Karpas-422 (cell line): ENCODE measurements around the gene P2RY12. TPM values are rescaled to one million over a fixed set of nuclear protein-coding genes. Genes with fewer than 3 reads are reported as not detected.

Experiments used
- DNase-seq: peaks from one replicate; pipeline ENCODE4 v3.0.0-alpha.2; 2015
- H2AFZ ChIP-seq: fragments of 200-600 bp; sonication (generic); 2 replicates; pipeline ENCODE4 v1.6.1; 2014; ENCODE audit warnings: antibody characterized with exemption, low read length, mixed read lengths
- H3K27ac ChIP-seq: fragments of 200-600 bp; sonication (generic); 2 replicates; pipeline ENCODE4 v1.5.1; 2014; ENCODE audit warnings: mild to moderate bottlenecking, low read length, moderate library complexity
- H3K27me3 ChIP-seq: fragments of 200-600 bp; sonication (generic); 2 replicates; pipeline ENCODE4 v1.6.1; 2014; ENCODE audit warnings: low read length, mixed read lengths
- H3K36me3 ChIP-seq: fragments of 200-600 bp; sonication (generic); 2 replicates; pipeline ENCODE4 v1.6.1; 2014; ENCODE audit warnings: low read length, mixed read lengths; ENCODE audit not compliant: insufficient read depth
- H3K4me1 ChIP-seq: fragments of 200-600 bp; sonication (generic); 2 replicates; pipeline ENCODE4 v1.6.1; 2014; ENCODE audit warnings: mild to moderate bottlenecking, low read length, mixed read lengths
- H3K4me2 ChIP-seq: fragments of 200-600 bp; sonication (generic); 2 replicates; pipeline ENCODE4 v1.6.1; 2014; ENCODE audit warnings: low read length, low read depth, mild to moderate bottlenecking; ENCODE audit not compliant: poor library complexity, severe bottlenecking
- H3K4me3 ChIP-seq: fragments of 200-600 bp; sonication (generic); 2 replicates; pipeline ENCODE4 v1.5.1; 2014; ENCODE audit warnings: mild to moderate bottlenecking, antibody characterized with exemption, low read length, mixed read lengths
- H3K79me2 ChIP-seq: fragments of 200-600 bp; sonication (generic); 2 replicates; pipeline ENCODE4 v1.6.1; 2014; ENCODE audit warnings: mild to moderate bottlenecking, low read length, mixed read lengths
- H3K9ac ChIP-seq: fragments of 200-600 bp; sonication (generic); 2 replicates; pipeline ENCODE4 v1.6.0; 2014; ENCODE audit warnings: low read length
- H3K9me2 ChIP-seq: fragments of 200-600 bp; sonication (generic), shearing (Covaris generic); replicated peaks from 2 replicates; pipeline ENCODE4 v1.6.0; 2014; ENCODE audit warnings: mild to moderate bottlenecking, low read length, moderate library complexity; ENCODE audit not compliant: insufficient read depth
- H3K9me3 ChIP-seq: fragments of 300-700, 200-600 bp; sonication (generic); 2 replicates; pipeline ENCODE4 v1.6.1; 2014; ENCODE audit warnings: low read length, mixed read lengths
- H4K20me1 ChIP-seq: fragments of 200-600 bp; sonication (generic); 2 replicates; pipeline ENCODE4 v1.6.1; 2014; ENCODE audit warnings: mild to moderate bottlenecking, antibody characterized with exemption, low read length, low read depth; ENCODE audit not compliant: insufficient read depth
- total RNA-seq: library from RNA; depleted of rRNA; stranded (reverse); fragments of >200 nt; shearing (Covaris generic); gene quantifications from 2 replicates; pipeline ENCODE4 v1.2.3, GENCODE V29; 2014; ENCODE audit warnings: low replicate concordance

The P2RY12 gene
- total RNA-seq, 1 experiment from 2014 or later, result not detected

DNA sequence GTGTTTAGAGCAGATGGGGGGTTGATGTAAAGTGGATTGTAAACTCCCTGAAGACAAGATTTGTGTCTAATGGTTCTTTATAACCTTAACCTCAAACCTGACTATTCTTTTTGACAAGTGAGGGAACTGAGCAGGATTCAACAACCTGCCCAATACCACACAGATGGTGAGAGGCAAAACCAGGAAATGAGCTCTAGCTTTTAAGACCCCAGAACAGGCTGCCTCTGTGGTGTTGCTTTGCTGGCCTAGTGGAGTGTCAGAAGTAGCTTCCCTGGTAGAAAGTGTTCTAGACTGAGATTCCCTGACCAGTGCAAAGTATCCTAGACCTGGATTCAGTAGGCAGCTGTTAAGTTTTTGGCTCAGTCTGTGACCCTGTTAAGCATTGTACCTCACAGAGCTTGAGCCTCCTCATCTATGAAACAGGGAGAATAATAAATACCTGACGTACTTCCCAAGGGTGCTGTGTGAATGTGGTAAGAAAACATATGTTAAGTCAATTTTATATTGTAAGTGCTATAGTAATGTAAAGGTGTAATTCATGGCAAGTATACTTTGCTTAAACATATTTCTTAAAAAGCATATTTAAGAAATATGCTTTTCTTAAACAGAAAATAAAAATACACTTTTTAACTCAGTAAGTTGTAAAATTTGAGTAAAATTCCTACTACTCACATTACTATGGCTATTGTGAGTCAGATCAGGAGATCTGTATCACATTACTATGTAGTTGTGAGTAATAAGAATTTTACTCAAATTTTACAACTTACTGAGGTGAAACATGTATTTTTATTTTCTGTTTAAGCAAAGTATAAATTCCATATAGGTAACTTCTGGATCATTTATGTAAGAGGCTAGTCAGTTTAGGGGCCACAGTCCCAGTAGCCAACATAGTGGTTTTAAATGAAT is 76.7 kb downstream of the P2RY12 start:
- Histone ChIP-seq H3K9ac (no peak overlapping the region), H4K20me1 (no peaks in the 10 kb centered on the region), H2AFZ (no peak overlapping the region), H3K27ac (no peak overlapping the region), H3K36me3 (no peaks in the 10 kb centered on the region), H3K4me2 (no peak overlapping the region), H3K4me1 (no peaks in the 10 kb centered on the region), H3K9me2 (no peaks in the 10 kb centered on the region), H3K4me3 (no peak overlapping the region), H3K79me2 (no peaks in the 10 kb centered on the region), H3K9me3 (no peaks in the 10 kb centered on the region), H3K27me3 (no peaks in the 10 kb centered on the region)
- no peak for DNase-seq

DNA sequence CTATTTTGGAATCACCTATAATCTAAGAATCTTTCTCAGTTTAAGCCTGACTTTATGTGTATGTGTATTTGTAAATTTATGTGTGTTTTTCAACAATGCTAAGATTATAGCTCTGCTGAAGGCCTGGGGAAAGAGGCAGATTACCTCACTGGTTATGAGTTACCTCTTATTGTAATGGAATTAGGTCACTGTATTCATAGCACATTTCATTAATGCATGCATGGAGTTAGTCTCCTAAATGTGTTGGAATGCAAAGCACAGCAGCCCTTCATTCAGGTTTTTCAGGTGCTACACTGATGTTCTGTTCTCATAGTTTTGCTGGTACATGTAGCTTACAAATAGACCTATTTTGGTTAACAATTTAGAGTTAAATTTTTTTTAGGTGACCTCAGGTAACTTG is 77.4 kb downstream of the P2RY12 start:
- Histone ChIP-seq H3K79me2 (no peaks in the 10 kb centered on the region), H3K9me2 (no peaks in the 10 kb centered on the region), H3K9me3 (no peaks in the 10 kb centered on the region), H3K9ac (no peak overlapping the region), H3K27ac (no peak overlapping the region), H2AFZ (no peak overlapping the region), H3K4me1 (no peaks in the 10 kb centered on the region), H3K4me3 (no peak overlapping the region), H3K4me2 (no peak overlapping the region), H3K36me3 (no peaks in the 10 kb centered on the region), H4K20me1 (no peaks in the 10 kb centered on the region), H3K27me3 (no peaks in the 10 kb centered on the region)
- DNase-seq, result no peak

DNA sequence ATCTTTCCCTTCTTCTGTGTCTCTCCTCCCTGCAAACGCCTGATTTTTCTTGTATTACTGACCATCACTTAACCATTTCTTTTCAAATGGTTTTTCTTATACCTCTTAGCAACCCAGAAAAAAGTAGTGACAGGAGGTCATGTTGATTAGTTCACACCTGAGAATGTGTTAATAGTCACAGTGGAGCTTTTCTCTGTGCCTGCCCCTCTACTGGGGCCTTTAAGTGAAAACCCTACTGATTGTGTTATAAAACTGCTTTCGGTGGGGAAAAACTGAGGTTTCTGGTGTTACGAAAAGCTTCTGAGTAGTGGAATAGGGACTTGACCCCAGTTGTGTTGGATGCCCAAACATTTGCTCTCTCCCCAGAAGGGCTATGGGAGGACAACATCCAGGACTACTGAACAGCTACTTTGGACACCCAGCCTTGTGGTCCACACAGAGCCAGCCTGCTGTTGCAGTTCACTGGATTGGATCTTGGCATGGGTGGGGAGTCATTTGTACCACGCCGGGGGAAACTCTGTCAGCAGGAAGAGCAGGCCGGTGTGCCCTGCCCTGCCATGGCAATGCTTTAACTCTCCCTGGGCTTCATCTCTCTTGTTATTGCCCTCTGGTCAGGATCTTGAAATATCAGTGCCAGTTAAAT is 78.3 kb downstream of the P2RY12 start:
- Histone ChIP-seq H2AFZ (no peak overlapping the region), H3K4me2 (no peak overlapping the region), H4K20me1 (no peaks in the 10 kb centered on the region), H3K9me3 (no peaks in the 10 kb centered on the region), H3K36me3 (no peaks in the 10 kb centered on the region), H3K27me3 (no peaks in the 10 kb centered on the region), H3K79me2 (no peaks in the 10 kb centered on the region), H3K4me3 (no peak overlapping the region), H3K27ac (no peak overlapping the region), H3K4me1 (0 out of 2 replicates have a peak, but pooled peaks cover 3% of the 10 kb centered on the region), H3K9me2 (no peaks in the 10 kb centered on the region), H3K9ac (no peak overlapping the region)
- no peak for DNase-seq

DNA sequence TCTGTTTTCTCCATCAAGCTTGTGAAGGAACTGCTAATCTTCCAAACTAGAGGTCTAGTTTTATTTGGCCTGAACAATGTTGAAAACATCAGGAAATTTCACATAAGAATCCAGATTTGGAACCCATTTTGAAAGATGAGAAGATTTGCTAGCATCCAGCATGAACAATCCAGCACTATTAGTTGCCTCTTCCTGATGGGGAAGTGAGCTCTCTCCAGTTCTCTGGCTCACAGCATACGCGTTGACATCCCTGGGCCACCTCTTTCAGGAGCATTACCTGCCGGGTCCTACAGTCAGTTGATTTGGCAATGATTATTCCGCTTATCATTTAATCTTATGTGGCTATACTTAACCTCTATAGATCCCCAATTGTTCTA is 78.8 kb downstream of the P2RY12 start:
- Histone ChIP-seq H3K27me3 (no peaks in the 10 kb centered on the region), H4K20me1 (no peaks in the 10 kb centered on the region), H3K36me3 (no peaks in the 10 kb centered on the region), H3K9me3 (no peaks in the 10 kb centered on the region), H3K79me2 (no peaks in the 10 kb centered on the region), H3K9ac (no peak overlapping the region), H3K4me1 (0 out of 2 replicates have a peak, but pooled peaks cover 4% of the 10 kb centered on the region), H2AFZ (no peak overlapping the region), H3K27ac (no peak overlapping the region), H3K4me2 (no peak overlapping the region), H3K4me3 (no peak overlapping the region), H3K9me2 (no peaks in the 10 kb centered on the region)
- no peak for DNase-seq

DNA sequence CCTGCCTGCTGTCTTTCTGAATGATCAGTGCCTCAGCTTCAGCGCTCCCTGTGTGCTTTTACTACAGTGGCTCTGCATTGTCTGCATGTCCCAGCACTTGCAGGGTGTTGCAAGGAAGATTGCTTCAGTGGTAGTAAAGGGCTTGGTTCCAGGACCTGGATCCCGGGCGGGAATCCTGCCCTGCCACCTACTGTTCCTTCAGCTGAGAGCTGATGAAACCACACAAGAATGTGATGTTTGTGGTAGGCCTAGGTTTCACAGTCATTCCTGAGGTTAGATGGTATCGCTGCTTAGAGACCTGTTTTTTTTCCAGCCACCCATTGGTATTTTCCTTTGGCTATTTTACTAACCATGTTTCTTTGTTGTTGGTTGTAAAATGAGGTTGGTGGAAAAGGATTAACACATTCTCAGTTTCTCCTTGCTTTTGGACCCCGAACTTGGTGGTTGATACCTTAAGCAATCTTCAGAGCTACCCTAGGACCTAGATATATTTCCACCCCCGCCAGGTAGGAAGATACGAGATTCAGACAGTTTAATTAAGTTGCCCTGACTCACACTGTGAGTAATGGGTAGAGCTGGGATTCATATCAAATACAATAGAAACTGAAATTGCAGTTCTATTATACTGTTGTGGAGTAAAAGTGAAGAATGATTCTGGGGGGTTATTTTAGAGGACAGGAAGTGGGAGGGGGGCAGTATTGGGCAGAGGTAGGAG is 79.3 kb downstream of the P2RY12 start:
- H3K79me2 ChIP-seq, result no peaks in the 10 kb centered on the region
- H3K27me3 ChIP-seq, result no peaks in the 10 kb centered on the region
- no peak overlapping the region for H3K9ac ChIP-seq
- H3K4me1 ChIP-seq, result 0 out of 2 replicates have a peak, but pooled peaks cover 4% of the 10 kb centered on the region
- no peaks in the 10 kb centered on the region for H3K9me3 ChIP-seq
- no peak overlapping the region for H3K4me2 ChIP-seq
- H3K4me3 ChIP-seq, result no peak overlapping the region
- H2AFZ ChIP-seq, result no peak overlapping the region
- no peak for DNase-seq
- H3K27ac ChIP-seq, result no peak overlapping the region
- H3K36me3 ChIP-seq, result no peaks in the 10 kb centered on the region
- H3K9me2 ChIP-seq, result no peaks in the 10 kb centered on the region
- H4K20me1 ChIP-seq, result no peaks in the 10 kb centered on the region

DNA sequence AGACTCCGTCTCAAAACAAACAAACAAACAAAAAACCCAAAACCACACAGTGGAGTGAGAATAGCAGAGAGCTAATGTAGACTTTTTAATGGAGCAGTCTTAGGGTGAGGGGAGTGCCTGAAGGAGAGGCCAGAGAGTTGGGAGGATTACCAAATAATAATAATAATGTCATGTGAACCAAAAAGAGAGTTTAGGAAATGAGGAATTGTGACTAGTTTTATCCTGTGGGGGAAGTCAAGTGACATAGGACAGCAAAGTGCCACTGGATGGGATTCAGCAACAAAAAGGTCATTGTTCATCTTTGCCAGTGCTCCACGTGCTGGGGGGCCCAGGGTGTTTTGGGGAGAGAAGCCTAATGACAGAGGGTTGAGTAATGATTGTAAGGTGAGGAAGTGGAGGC is 80.8 kb downstream of the P2RY12 start:
- Histone ChIP-seq H3K4me3 (no peak overlapping the region), H2AFZ (no peak overlapping the region), H3K9me2 (no peaks in the 10 kb centered on the region), H3K27me3 (no peaks in the 10 kb centered on the region), H4K20me1 (no peaks in the 10 kb centered on the region), H3K4me1 (0 out of 2 replicates have a peak, but pooled peaks cover 4% of the 10 kb centered on the region), H3K9me3 (no peaks in the 10 kb centered on the region), H3K79me2 (no peaks in the 10 kb centered on the region), H3K27ac (no peak overlapping the region), H3K36me3 (no peaks in the 10 kb centered on the region), H3K4me2 (no peak overlapping the region), H3K9ac (no peak overlapping the region)
- DNase-seq, result no peak

DNA sequence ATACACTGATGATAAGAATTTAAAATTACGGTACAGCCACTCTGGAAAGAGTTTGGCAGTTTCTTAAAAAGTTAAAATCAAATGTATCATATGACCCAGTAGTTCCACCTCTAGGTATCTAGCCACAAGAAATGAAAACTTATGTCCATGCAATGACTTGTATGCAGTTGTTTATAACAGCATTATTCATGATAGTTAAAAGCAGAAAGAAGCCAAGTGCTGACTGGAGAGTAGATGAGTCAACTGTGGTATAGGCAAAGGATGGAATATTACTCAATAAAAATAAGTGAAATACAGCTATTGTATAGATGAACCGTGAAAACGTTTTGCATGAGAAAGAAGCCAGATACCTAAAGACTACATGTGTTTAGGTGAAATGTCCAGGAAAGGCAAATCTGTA is 82.8 kb downstream of the P2RY12 start:
- Histone ChIP-seq H4K20me1 (no peaks in the 10 kb centered on the region), H3K4me3 (no peak overlapping the region), H3K27ac (no peak overlapping the region), H3K9me3 (no peaks in the 10 kb centered on the region), H3K4me2 (no peak overlapping the region), H3K4me1 (0 out of 2 replicates have a peak, but pooled peaks cover 4% of the 10 kb centered on the region), H3K36me3 (no peaks in the 10 kb centered on the region), H3K79me2 (no peaks in the 10 kb centered on the region), H2AFZ (no peak overlapping the region), H3K9ac (no peak overlapping the region), H3K27me3 (no peaks in the 10 kb centered on the region), H3K9me2 (no peaks in the 10 kb centered on the region)
- DNase-seq, result no peak

DNA sequence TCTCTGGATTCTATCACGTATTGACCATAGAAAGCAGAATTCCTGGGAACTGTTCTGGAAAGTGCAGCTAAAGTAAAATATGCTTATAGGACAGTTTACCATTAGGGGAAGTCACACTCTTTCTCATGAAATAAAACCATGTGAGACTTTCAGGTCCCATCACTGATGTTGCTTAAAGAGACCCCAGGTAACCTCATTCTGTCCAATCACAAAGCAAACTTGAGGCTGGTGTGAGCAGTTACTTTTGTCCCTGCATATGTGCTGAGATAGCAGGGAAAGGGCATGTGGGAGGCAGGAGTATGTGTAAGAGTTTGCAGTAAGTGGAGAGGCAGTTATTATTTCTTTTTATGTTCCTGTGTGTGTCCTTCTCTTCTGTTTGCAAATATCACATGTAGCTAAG is 84.0 kb downstream of the P2RY12 start:
- Histone ChIP-seq H3K36me3 (no peaks in the 10 kb centered on the region), H3K4me2 (no peak overlapping the region), H3K9me3 (no peaks in the 10 kb centered on the region), H4K20me1 (no peaks in the 10 kb centered on the region), H3K27me3 (no peaks in the 10 kb centered on the region), H3K9ac (no peak overlapping the region), H3K27ac (no peak overlapping the region), H3K9me2 (no peaks in the 10 kb centered on the region), H3K79me2 (no peaks in the 10 kb centered on the region), H3K4me3 (no peak overlapping the region), H2AFZ (0 out of 2 replicates have a peak overlapping the region, but pooled peaks have one; percentile 21), H3K4me1 (0 out of 2 replicates have a peak, but pooled peaks cover 4% of the 10 kb centered on the region)
- DNase-seq, result no peak
